Measurements from ENCODE around the gene NRCAM.

DNA sequence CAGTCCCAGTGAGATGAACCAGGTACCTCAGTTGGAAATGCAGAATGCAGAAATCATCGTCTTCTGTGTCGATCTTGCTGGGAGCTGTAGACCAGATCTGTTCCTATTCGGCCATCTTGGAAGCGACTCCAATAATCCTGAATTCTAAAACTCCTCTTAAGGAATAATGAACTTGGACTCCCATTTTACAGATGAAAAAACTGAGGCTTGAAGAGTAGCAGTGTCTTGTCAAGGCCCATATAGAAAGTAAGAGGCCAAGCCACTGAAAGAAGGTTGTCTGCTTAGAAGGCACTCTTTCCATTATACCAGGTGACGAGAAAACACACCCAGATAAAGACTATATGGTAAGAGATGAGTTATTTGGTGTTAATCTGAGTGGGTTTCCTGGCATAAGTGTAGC is 177.5 kb downstream of the NRCAM start:
- TF ChIP-seq, protein P1, sequence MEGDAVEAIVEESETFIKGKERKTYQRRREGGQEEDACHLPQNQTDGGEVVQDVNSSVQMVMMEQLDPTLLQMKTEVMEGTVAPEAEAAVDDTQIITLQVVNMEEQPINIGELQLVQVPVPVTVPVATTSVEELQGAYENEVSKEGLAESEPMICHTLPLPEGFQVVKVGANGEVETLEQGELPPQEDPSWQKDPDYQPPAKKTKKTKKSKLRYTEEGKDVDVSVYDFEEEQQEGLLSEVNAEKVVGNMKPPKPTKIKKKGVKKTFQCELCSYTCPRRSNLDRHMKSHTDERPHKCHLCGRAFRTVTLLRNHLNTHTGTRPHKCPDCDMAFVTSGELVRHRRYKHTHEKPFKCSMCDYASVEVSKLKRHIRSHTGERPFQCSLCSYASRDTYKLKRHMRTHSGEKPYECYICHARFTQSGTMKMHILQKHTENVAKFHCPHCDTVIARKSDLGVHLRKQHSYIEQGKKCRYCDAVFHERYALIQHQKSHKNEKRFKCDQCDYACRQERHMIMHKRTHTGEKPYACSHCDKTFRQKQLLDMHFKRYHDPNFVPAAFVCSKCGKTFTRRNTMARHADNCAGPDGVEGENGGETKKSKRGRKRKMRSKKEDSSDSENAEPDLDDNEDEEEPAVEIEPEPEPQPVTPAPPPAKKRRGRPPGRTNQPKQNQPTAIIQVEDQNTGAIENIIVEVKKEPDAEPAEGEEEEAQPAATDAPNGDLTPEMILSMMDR (conservative IDR thresholded peaks at IDR 0.05 in 1 of 2, IDR thresholded peaks at IDR 0.05 in 1 of 2; ENCODE audit: extremely low read depth in 1 of 2, insufficient read depth in 1 of 2, low read depth in 1 of 2, low read length in 2 of 2): no peak
- no peak for TF ChIP-seq EZH2 (IDR thresholded peaks at IDR 0.05; ENCODE audit: borderline replicate concordance, low read length)

All from mammary epithelial cell (primary cell).